ENCODE measurements around the gene TMPRSS6. TPM values are rescaled to one million over a fixed set of nuclear protein-coding genes. Genes with fewer than 3 reads are reported as not detected.

Gene TMPRSS6
- total and polyA plus RNA-seq, 4 experiments from 2014 or later = 0.61 to 0.90 TPM; not detected in 2

- ChIA-PET CTCF (ENCODE audit: partially characterized antibody) (interaction anchor here (7.5 to 10.6 kb wide), 2 partner anchors 10 to 46 kb away, joined by 32 to 134 read pairs; no protein-coding TSS in a partner anchor), POLR2A (ENCODE audit: partially characterized antibody) (interaction anchor here (1.0 kb wide), 1 partner anchor 9 kb away, joined by 3 read pairs; no protein-coding TSS in a partner anchor)
- H3K9me3 ChIP-seq (ENCODE audit: control insufficient read depth in 1 of 2, low read length in 2 of 2) = no peaks in the 10 kb centered on the region
- H3K9me3 Mint-ChIP-seq = peaks cover 0 to 5% (median 0%) of the 10 kb centered on the region in 8 donors
- DNase-seq = no peak
- H3K36me3 Mint-ChIP-seq = peaks cover 0 to 11% of the 10 kb centered on the region in 2 donors
- H3K27ac ChIP-seq (ENCODE audit: low read depth, low read length) = no peak overlapping the region
- H3K27ac Mint-ChIP-seq = peak overlapping the region in 1 of 7 donors; percentile 43
- peaks cover 16% of the 10 kb centered on the region for H3K4me1 ChIP-seq (ENCODE audit: insufficient read depth, low read length)
- H3K27me3 ChIP-seq (ENCODE audit: insufficient read depth, low read length) = no peaks in the 10 kb centered on the region
- H3K4me3 Mint-ChIP-seq = no peak overlapping the region
- no peak overlapping the region for H3K4me3 ChIP-seq (ENCODE audit: low read length in 2 of 2)
- H3K36me3 ChIP-seq (ENCODE audit: insufficient read depth, low read length) = no peaks in the 10 kb centered on the region
- intact Hi-C loops (cut with micrococcal nuclease) = no loop called here
- H3K27me3 Mint-ChIP-seq = peaks cover 0 to 4% of the 10 kb centered on the region in 2 donors
- H3K4me1 Mint-ChIP-seq = peaks cover 14 to 45% (median 34%) of the 10 kb centered on the region in 4 donors
Observed at GRCh38 chr22:37153901-37154300, 44.4 kb upstream of the TMPRSS6 start.

- POLR2A ChIA-PET (ENCODE audit: partially characterized antibody) = interaction anchor here (0.7 to 5.9 kb wide), 7 partner anchors 11 to 47 kb away, joined by 3 to 133 read pairs (median 18); no protein-coding TSS in a partner anchor
- Mint-ChIP-seq H3K4me3 (peak overlapping the region in 2 of 8 donors; percentile 41 to 59), H3K4me1 (peaks cover 30 to 59% (median 44%) of the 10 kb centered on the region in 4 donors), H3K27ac (peak overlapping the region in 6 of 7 donors; percentile 80 to 100 (median 96)), H3K27me3 (peaks cover 0 to 4% of the 10 kb centered on the region in 2 donors), H3K9me3 (peaks cover 0 to 5% (median 0%) of the 10 kb centered on the region in 8 donors), H3K36me3 (peaks cover 0 to 23% of the 10 kb centered on the region in 2 donors)
- no peaks in the 10 kb centered on the region for H3K9me3 ChIP-seq (ENCODE audit: control insufficient read depth in 1 of 2, low read length in 2 of 2)
- CTCF ChIA-PET (ENCODE audit: partially characterized antibody) = interaction anchor here (1.3 to 10.6 kb wide), 5 partner anchors 13 to 109 kb away, joined by 3 to 134 read pairs (median 7); no protein-coding TSS in a partner anchor
- peaks cover 41% of the 10 kb centered on the region for H3K4me1 ChIP-seq (ENCODE audit: insufficient read depth, low read length)
- H3K27ac ChIP-seq (ENCODE audit: low read depth, low read length) = peak overlapping the region; percentile 95
- H3K36me3 ChIP-seq (ENCODE audit: insufficient read depth, low read length) = no peaks in the 10 kb centered on the region
- intact Hi-C loops (cut with micrococcal nuclease) = no loop called here
- H3K27me3 ChIP-seq (ENCODE audit: insufficient read depth, low read length) = no peaks in the 10 kb centered on the region
- DNase-seq = no peak
- H3K4me3 ChIP-seq (ENCODE audit: low read length in 2 of 2) = no peak overlapping the region
Observed at GRCh38 chr22:37151401-37151800, 41.9 kb upstream of the TMPRSS6 start.

- Histone ChIP-seq H3K36me3 (ENCODE audit: insufficient read depth, low read length) (no peaks in the 10 kb centered on the region), H3K27me3 (ENCODE audit: insufficient read depth, low read length) (no peaks in the 10 kb centered on the region), H3K4me3 (ENCODE audit: low read length in 2 of 2) (no peak overlapping the region), H3K9me3 (ENCODE audit: control insufficient read depth in 1 of 2, low read length in 2 of 2) (no peaks in the 10 kb centered on the region), H3K27ac (ENCODE audit: low read depth, low read length) (peak overlapping the region; percentile 95), H3K4me1 (ENCODE audit: insufficient read depth, low read length) (peaks cover 48% of the 10 kb centered on the region)
- ChIA-PET POLR2A (ENCODE audit: partially characterized antibody) (interaction anchor here (0.7 to 8.1 kb wide), 15 partner anchors 10 to 375 kb away, joined by 3 to 217 read pairs (median 18); partner anchors contain the start of gene IFT27), CTCF (ENCODE audit: partially characterized antibody) (interaction anchor here (0.8 to 10.6 kb wide), 6 partner anchors 14 to 110 kb away, joined by 3 to 134 read pairs (median 11); no protein-coding TSS in a partner anchor)
- DNase-seq = no peak
- Mint-ChIP-seq H3K9me3 (peaks cover 0 to 5% (median 0%) of the 10 kb centered on the region in 8 donors), H3K4me1 (peaks cover 37 to 66% (median 47%) of the 10 kb centered on the region in 4 donors), H3K36me3 (peaks cover 0 to 27% of the 10 kb centered on the region in 2 donors), H3K4me3 (peak overlapping the region in 5 of 8 donors; percentile 5 to 66 (median 59)), H3K27ac (peak overlapping the region; percentile 96 to 100 (median 98)), H3K27me3 (peaks cover 0 to 4% of the 10 kb centered on the region in 2 donors)
- intact Hi-C loops (cut with micrococcal nuclease) = loop anchor here (1.0 kb wide), 3 partner anchors 12 to 49 kb away; no protein-coding TSS in a partner anchor
Observed at GRCh38 chr22:37150701-37151100, 41.2 kb upstream of the TMPRSS6 start.

GRCh38 chr22:37148742-37149665 is 39.5 kb upstream of the TMPRSS6 start:
- POLR2A ChIA-PET (ENCODE audit: partially characterized antibody) = interaction anchor here (0.8 to 8.1 kb wide), 38 partner anchors 8 to 460 kb away, joined by 3 to 217 read pairs (median 6); partner anchors contain the start of genes C1QTNF6, CYTH4, GGA1 and IFT27
- H3K36me3 Mint-ChIP-seq = peaks cover 4 to 36% of the 10 kb centered on the region in 2 donors
- H3K9me3 Mint-ChIP-seq = peaks cover 0 to 5% (median 0%) of the 10 kb centered on the region in 8 donors
- intact Hi-C loops (cut with micrococcal nuclease) = loop anchor here (1.0 kb wide), 3 partner anchors 17 to 70 kb away; no protein-coding TSS in a partner anchor
- Histone ChIP-seq H3K4me1 (ENCODE audit: insufficient read depth, low read length) (peaks cover 63% of the 10 kb centered on the region), H3K4me3 (ENCODE audit: low read length in 2 of 2) (peak overlapping the region; percentile 72), H3K27me3 (ENCODE audit: insufficient read depth, low read length) (no peaks in the 10 kb centered on the region), H3K9me3 (ENCODE audit: control insufficient read depth in 1 of 2, low read length in 2 of 2) (no peaks in the 10 kb centered on the region), H3K27ac (ENCODE audit: low read depth, low read length) (peak overlapping the region; percentile 95), H3K36me3 (ENCODE audit: insufficient read depth, low read length) (peaks cover 3% of the 10 kb centered on the region)
- peak overlapping the region; percentile 96 to 100 (median 98) for H3K27ac Mint-ChIP-seq
- CTCF ChIA-PET (ENCODE audit: partially characterized antibody) = interaction anchor here (0.7 to 10.6 kb wide), 14 partner anchors 9 to 89 kb away, joined by 3 to 134 read pairs (median 7); no protein-coding TSS in a partner anchor
- peaks cover 0 to 4% of the 10 kb centered on the region in 2 donors for H3K27me3 Mint-ChIP-seq
- peak in 1 of 5 donors; percentile 44 for DNase-seq
- H3K4me3 Mint-ChIP-seq = peak overlapping the region; percentile 88 to 96 (median 92)
- peaks cover 43 to 74% (median 58%) of the 10 kb centered on the region in 4 donors for H3K4me1 Mint-ChIP-seq

GRCh38 chr22:37148031-37148651 is 38.6 kb upstream of the TMPRSS6 start:
- peaks cover 11% of the 10 kb centered on the region for H3K36me3 ChIP-seq (ENCODE audit: insufficient read depth, low read length)
- POLR2A ChIA-PET (ENCODE audit: partially characterized antibody) = interaction anchor here (1.0 to 8.1 kb wide), 22 partner anchors 8 to 460 kb away, joined by 3 to 217 read pairs (median 12); partner anchors contain the start of genes C1QTNF6, CYTH4, GGA1 and IFT27
- peak; percentile 38 to 71 (median 42) for DNase-seq
- H3K27ac Mint-ChIP-seq = peak overlapping the region; percentile 96 to 100 (median 98)
- H3K4me1 ChIP-seq (ENCODE audit: insufficient read depth, low read length) = peaks cover 70% of the 10 kb centered on the region
- peaks cover 12 to 45% of the 10 kb centered on the region in 2 donors for H3K36me3 Mint-ChIP-seq
- CTCF ChIA-PET (ENCODE audit: partially characterized antibody) = interaction anchor here (1.0 to 10.6 kb wide), 17 partner anchors 8 to 129 kb away, joined by 3 to 134 read pairs (median 5); partner anchors contain the start of genes KCTD17 and TST
- peaks cover 0 to 5% (median 0%) of the 10 kb centered on the region in 8 donors for H3K9me3 Mint-ChIP-seq
- peaks cover 44 to 83% (median 61%) of the 10 kb centered on the region in 4 donors for H3K4me1 Mint-ChIP-seq
- no peaks in the 10 kb centered on the region for H3K9me3 ChIP-seq (ENCODE audit: control insufficient read depth in 1 of 2, low read length in 2 of 2)
- peak overlapping the region; percentile 95 for H3K27ac ChIP-seq (ENCODE audit: low read depth, low read length)
- H3K27me3 ChIP-seq (ENCODE audit: insufficient read depth, low read length) = no peaks in the 10 kb centered on the region
- intact Hi-C loops (cut with micrococcal nuclease) = loop anchor here (1.0 kb wide), 3 partner anchors 18 to 69 kb away; no protein-coding TSS in a partner anchor
- H3K4me3 Mint-ChIP-seq = peak overlapping the region; percentile 88 to 96 (median 92)
- H3K4me3 ChIP-seq (ENCODE audit: low read length in 2 of 2) = peak overlapping the region; percentile 72
- H3K27me3 Mint-ChIP-seq = peaks cover 0 to 4% of the 10 kb centered on the region in 2 donors
